SK-N-SH (cell line): ENCODE results near the gene TLE6. TPM values are rescaled to one million over a fixed set of nuclear protein-coding genes. Genes with fewer than 3 reads are reported as not detected.

Experiments
- CTCF ChIA-PET: fragments of 300-600, 350-600 bp; formaldehyde crosslinking; extraction: SDS; loops from one replicate; lab custom pipeline; 2021; lab: Yijun Ruan, JAX
- POLR2A ChIA-PET: fragments of 350-600 bp; sonication (Branson Sonifier 250); formaldehyde crosslinking; extraction: SDS; loops from one replicate; lab custom pipeline; 2020; ENCODE audit warnings: antibody characterized with exemption, inconsistent platforms; lab: Yijun Ruan, JAX
- DNase-seq: peaks from one replicate; pipeline ENCODE4 v3.0.0; 2012
- H2AFZ ChIP-seq: fragments of 200-600 bp; sonication (generic); 2 replicates; pipeline ENCODE4 v1.8.1; 2016; ENCODE audit warnings: antibody characterized with exemption, mild to moderate bottlenecking, low read depth
- H3F3A ChIP-seq: fragments of 200-600 bp; sonication (generic); replicated peaks from 2 replicates; pipeline ENCODE3; 2016; ENCODE audit warnings: antibody characterized with exemption, mild to moderate bottlenecking; ENCODE audit not compliant: insufficient read depth
- H3K27ac ChIP-seq, 2 experiments: fragments of 200-500 bp in 1 of 2; fragments of 200-600 bp in 1 of 2; sonication (Bioruptor generic) in 1 of 2; sonication (generic), shearing (Covaris generic) in 1 of 2; 2 replicates each; pipeline versions ENCODE4 v1.5.1 to v1.6.1; 2014 to 2016; ENCODE audit warnings: low read depth in 2 of 2, inconsistent platforms in 1 of 2, low read length in 1 of 2, mild to moderate bottlenecking in 1 of 2, mixed read lengths in 1 of 2
- H3K27me3 ChIP-seq: fragments of 200-600 bp; sonication (generic), shearing (Covaris generic); 2 replicates; pipeline ENCODE4 v1.6.1; 2016; ENCODE audit warnings: mixed run types; ENCODE audit not compliant: insufficient read depth
- H3K36me3 ChIP-seq, 2 experiments: fragments of 200-500 bp in 1 of 2; fragments of 200-600 bp in 1 of 2; sonication (Bioruptor generic) in 1 of 2; sonication (generic) in 1 of 2; replicated peaks in 1 of 2; 2 replicates each; pipeline versions ENCODE3 to v1.5.1; 2014 to 2016; ENCODE audit warnings: low read length in 1 of 2, mild to moderate bottlenecking in 1 of 2; ENCODE audit not compliant: insufficient read depth in 2 of 2, control insufficient read depth in 1 of 2
- H3K4me1 ChIP-seq, 2 experiments: fragments of 200-500 bp in 1 of 2; fragments of 200-600 bp in 1 of 2; sonication (Bioruptor generic) in 1 of 2; sonication (generic), shearing (Covaris generic) in 1 of 2; 2 replicates each; pipeline versions ENCODE4 v1.5.1 to v1.6.1; 2014 to 2016; ENCODE audit warnings: low read depth in 1 of 2, low read length in 1 of 2, mixed run types in 1 of 2; ENCODE audit not compliant: insufficient read depth in 2 of 2, control insufficient read depth in 1 of 2
- H3K4me2 ChIP-seq: fragments of 200-600 bp; sonication (generic), shearing (Covaris generic); 2 replicates; pipeline ENCODE4 v1.6.1; 2017; ENCODE audit warnings: mixed run types
- H3K4me3 ChIP-seq, 2 experiments: fragments of 200-500 bp in 1 of 2; fragments of 200-600 bp in 1 of 2; sonication (Bioruptor generic) in 1 of 2; sonication (generic), shearing (Covaris generic) in 1 of 2; 2 replicates each; pipeline versions ENCODE4 v1.5.1 to v1.8.1; 2014 to 2016; ENCODE audit warnings: low read depth in 2 of 2, inconsistent platforms in 1 of 2, low read length in 1 of 2, mild to moderate bottlenecking in 1 of 2, mixed read lengths in 1 of 2, moderate library complexity in 1 of 2
- H3K79me2 ChIP-seq: fragments of 200-600 bp; sonication (generic); 2 replicates; pipeline ENCODE4 v1.8.1; 2017; ENCODE audit warnings: mild to moderate bottlenecking; ENCODE audit not compliant: insufficient read depth
- H3K9ac ChIP-seq: fragments of 200-600 bp; sonication (generic); 2 replicates; pipeline ENCODE4 v1.6.1; 2017; ENCODE audit warnings: mixed run types
- H3K9me2 ChIP-seq: fragments of 200-600 bp; sonication (generic); 2 replicates; pipeline ENCODE4 v1.6.1; 2017; ENCODE audit warnings: mixed run types
- H3K9me3 ChIP-seq: fragments of 200-600 bp; sonication (generic); 2 replicates; pipeline ENCODE4 v1.6.1; 2017; ENCODE audit warnings: mixed run types, mild to moderate bottlenecking, moderate library complexity
- H4K20me1 ChIP-seq: fragments of 200-600 bp; sonication (generic); 2 replicates; pipeline ENCODE4 v1.6.1; 2017; ENCODE audit warnings: mild to moderate bottlenecking, mixed run types; ENCODE audit not compliant: insufficient read depth
- ELF1 ChIP-seq: IDR thresholded peaks from 2 replicates; pipeline ENCODE4 v1.4.0; 2012
- EZH2phosphoT487 ChIP-seq: fragments of 200-600 bp; sonication (generic); IDR thresholded peaks from 2 replicates; pipeline ENCODE4 v1.6.1; 2017; ENCODE audit warnings: low read depth, mixed run types, mild to moderate bottlenecking, antibody characterized with exemption, moderate library complexity, borderline replicate concordance
- FOSL2 ChIP-seq: IDR thresholded peaks from 2 replicates; pipeline ENCODE4 v1.4.0; 2012; ENCODE audit warnings: low read depth, mild to moderate bottlenecking, moderate library complexity, borderline replicate concordance
- GABPA ChIP-seq: IDR thresholded peaks from 2 replicates; pipeline ENCODE4 v1.4.0; 2012; ENCODE audit warnings: low read depth, mild to moderate bottlenecking
- GATA2 ChIP-seq: sonication (generic); formaldehyde crosslinking; IDR thresholded peaks from 2 replicates; pipeline ENCODE4 v1.5.0; 2020; ENCODE audit warnings: mild to moderate bottlenecking, missing genetic modification reagents
- MEF2A ChIP-seq: IDR thresholded peaks from 2 replicates; pipeline ENCODE4 v1.4.0; 2012; ENCODE audit warnings: low read depth, borderline replicate concordance
- MXI1 ChIP-seq: IDR thresholded peaks from 2 replicates; pipeline ENCODE4 v1.6.1; 2012; ENCODE audit warnings: mild to moderate bottlenecking, low read depth, low read length, improper control_type of control experiment
- RAD21 ChIP-seq: IDR thresholded peaks from 2 replicates; pipeline ENCODE4 v1.6.1; 2012; ENCODE audit warnings: mild to moderate bottlenecking, low read length
- RFX5 ChIP-seq: IDR thresholded peaks from 2 replicates; pipeline ENCODE4 v1.6.1; 2012; ENCODE audit warnings: mild to moderate bottlenecking, improper control_type of control experiment, low read length
- RXRA ChIP-seq: IDR thresholded peaks from 2 replicates; pipeline ENCODE4 v1.4.0; 2012; ENCODE audit warnings: low read depth, mild to moderate bottlenecking, borderline replicate concordance
- TAF1 ChIP-seq: IDR thresholded peaks from 2 replicates; pipeline ENCODE4 v1.6.1; 2012; ENCODE audit warnings: low read depth, mild to moderate bottlenecking, low read length, moderate library complexity, borderline replicate concordance
- TCF12 ChIP-seq: IDR thresholded peaks from 2 replicates; pipeline ENCODE4 v1.4.0; 2012
- USF2 ChIP-seq: fragments of 150-350 bp; IDR thresholded peaks from 2 replicates; pipeline ENCODE4 v1.6.1; 2017; ENCODE audit warnings: antibody characterized with exemption, low read length, low read depth, borderline replicate concordance
- WGBS: methylation state at CpG from one replicate; pipeline ENCODE4 v1.1.6; 2017; ENCODE audit warnings: low lambda C conversion rate; 5-methylcytosine and 5-hydroxymethylcytosine counted together
- polyA plus RNA-seq, 3 experiments: library from polyadenylated mRNA; depleted of rRNA; stranded (reverse); fragments of >200 nt; gene quantifications; 2 replicates each; pipeline ENCODE4 v1.2.3, GENCODE V29; 2012
- TF ChIP-seq, protein P1 (sequence below): fragments of 200-600 bp; sonication (generic); IDR thresholded peaks from 2 replicates; pipeline ENCODE4 v1.6.1; 2017; ENCODE audit warnings: antibody characterized with exemption, mild to moderate bottlenecking, moderate library complexity
- TF ChIP-seq, protein P2 (sequence below): IDR thresholded peaks from 2 replicates; pipeline ENCODE4 v1.4.0; 2012; ENCODE audit warnings: low read depth, borderline replicate concordance
- TF ChIP-seq, protein P3 (sequence below): IDR thresholded peaks from 2 replicates; pipeline ENCODE4 v1.4.0; 2012; ENCODE audit warnings: low read depth, borderline replicate concordance

The TLE6 gene
- polyA plus RNA-seq, 1 of the 3 experiments (the other 2 are of a cell fraction), result 3.3 TPM

DNA sequence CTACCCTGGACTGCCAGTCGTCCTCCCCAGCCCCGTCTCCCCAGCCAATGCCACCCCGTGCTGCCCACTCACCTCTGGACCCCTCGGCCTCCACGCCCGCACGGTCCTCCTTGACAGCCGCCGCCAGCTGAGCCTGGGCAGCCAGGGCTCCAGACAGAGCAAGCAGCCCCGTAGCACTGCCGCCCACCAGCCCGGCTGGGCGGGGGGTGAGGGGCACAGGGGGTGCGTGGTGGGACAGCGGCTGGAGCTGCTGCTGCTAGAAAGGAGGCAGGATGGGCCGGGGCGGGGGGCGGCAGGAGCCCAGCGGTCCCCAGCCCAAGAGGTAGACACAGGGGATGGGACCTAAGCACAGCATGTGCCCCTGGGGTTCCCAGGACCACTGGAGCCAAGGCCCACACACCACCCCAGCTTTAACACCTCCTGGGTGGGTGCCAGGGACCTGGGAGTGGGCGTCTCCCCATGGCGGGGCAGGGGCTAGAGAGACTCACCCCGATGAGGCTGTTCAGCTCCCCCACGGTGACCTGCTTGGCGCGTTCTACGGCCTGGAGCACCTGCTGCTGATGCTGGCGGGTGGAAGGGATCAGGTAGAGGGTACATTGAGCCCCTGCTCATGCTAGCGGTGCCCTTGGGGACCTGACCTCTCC, 42.0 kb downstream of the TLE6 start:
- no peaks in the 10 kb centered on the region for H4K20me1 ChIP-seq
- no peak overlapping the region for H3K4me3 ChIP-seq
- peaks cover 6% of the 10 kb centered on the region for H3F3A ChIP-seq
- no peak overlapping the region for H3K9ac ChIP-seq
- no peaks in the 10 kb centered on the region for H3K4me1 ChIP-seq
- no peaks in the 10 kb centered on the region for H3K79me2 ChIP-seq
- POLR2A ChIA-PET, result no interaction called here
- H3K9me3 ChIP-seq, result no peaks in the 10 kb centered on the region
- H3K9me2 ChIP-seq, result no peaks in the 10 kb centered on the region
- no peak overlapping the region for H2AFZ ChIP-seq
- WGBS, result 27% methylated on average over 13 of the region's 28 CpGs
- peaks cover 36% of the 10 kb centered on the region for H3K27me3 ChIP-seq
- DNase-seq, result no peak
- TF ChIP-seq EZH2phosphoT487 (no peak), FOSL2 (no peak), MXI1 (no peak), ELF1 (no peak), RXRA (no peak), TAF1 (no peak), TCF12 (no peak), RAD21 (no peak), USF2 (no peak), MEF2A (no peak), GABPA (no peak), RFX5 (no peak), GATA2 (CRISPR knock-in tag) (no peak)
- TF ChIP-seq, protein P1, sequence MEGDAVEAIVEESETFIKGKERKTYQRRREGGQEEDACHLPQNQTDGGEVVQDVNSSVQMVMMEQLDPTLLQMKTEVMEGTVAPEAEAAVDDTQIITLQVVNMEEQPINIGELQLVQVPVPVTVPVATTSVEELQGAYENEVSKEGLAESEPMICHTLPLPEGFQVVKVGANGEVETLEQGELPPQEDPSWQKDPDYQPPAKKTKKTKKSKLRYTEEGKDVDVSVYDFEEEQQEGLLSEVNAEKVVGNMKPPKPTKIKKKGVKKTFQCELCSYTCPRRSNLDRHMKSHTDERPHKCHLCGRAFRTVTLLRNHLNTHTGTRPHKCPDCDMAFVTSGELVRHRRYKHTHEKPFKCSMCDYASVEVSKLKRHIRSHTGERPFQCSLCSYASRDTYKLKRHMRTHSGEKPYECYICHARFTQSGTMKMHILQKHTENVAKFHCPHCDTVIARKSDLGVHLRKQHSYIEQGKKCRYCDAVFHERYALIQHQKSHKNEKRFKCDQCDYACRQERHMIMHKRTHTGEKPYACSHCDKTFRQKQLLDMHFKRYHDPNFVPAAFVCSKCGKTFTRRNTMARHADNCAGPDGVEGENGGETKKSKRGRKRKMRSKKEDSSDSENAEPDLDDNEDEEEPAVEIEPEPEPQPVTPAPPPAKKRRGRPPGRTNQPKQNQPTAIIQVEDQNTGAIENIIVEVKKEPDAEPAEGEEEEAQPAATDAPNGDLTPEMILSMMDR, result no peak
- TF ChIP-seq, protein P2, sequence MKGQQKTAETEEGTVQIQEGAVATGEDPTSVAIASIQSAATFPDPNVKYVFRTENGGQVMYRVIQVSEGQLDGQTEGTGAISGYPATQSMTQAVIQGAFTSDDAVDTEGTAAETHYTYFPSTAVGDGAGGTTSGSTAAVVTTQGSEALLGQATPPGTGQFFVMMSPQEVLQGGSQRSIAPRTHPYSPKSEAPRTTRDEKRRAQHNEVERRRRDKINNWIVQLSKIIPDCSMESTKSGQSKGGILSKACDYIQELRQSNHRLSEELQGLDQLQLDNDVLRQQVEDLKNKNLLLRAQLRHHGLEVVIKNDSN, result no peak
- TF ChIP-seq, protein P3, sequence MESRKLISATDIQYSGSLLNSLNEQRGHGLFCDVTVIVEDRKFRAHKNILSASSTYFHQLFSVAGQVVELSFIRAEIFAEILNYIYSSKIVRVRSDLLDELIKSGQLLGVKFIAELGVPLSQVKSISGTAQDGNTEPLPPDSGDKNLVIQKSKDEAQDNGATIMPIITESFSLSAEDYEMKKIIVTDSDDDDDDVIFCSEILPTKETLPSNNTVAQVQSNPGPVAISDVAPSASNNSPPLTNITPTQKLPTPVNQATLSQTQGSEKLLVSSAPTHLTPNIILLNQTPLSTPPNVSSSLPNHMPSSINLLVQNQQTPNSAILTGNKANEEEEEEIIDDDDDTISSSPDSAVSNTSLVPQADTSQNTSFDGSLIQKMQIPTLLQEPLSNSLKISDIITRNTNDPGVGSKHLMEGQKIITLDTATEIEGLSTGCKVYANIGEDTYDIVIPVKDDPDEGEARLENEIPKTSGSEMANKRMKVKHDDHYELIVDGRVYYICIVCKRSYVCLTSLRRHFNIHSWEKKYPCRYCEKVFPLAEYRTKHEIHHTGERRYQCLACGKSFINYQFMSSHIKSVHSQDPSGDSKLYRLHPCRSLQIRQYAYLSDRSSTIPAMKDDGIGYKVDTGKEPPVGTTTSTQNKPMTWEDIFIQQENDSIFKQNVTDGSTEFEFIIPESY, result no peak
- no peak overlapping the region for H3K27ac ChIP-seq
- H3K4me2 ChIP-seq, result no peak overlapping the region
- H3K36me3 ChIP-seq, result no peaks in the 10 kb centered on the region
- CTCF ChIA-PET, result interaction anchor here (0.8 to 1.2 kb wide), 2 partner anchors 12 to 56 kb away, joined by 3 read pairs; no protein-coding TSS in a partner anchor
